ENCODE results near the gene TWIST2. TPM values are rescaled to one million over a fixed set of nuclear protein-coding genes. Genes with fewer than 3 reads are reported as not detected.

TWIST2 gene
- total and polyA plus RNA-seq, 9 donors, result 14.2 to 104 (median 32.7) TPM

DNA sequence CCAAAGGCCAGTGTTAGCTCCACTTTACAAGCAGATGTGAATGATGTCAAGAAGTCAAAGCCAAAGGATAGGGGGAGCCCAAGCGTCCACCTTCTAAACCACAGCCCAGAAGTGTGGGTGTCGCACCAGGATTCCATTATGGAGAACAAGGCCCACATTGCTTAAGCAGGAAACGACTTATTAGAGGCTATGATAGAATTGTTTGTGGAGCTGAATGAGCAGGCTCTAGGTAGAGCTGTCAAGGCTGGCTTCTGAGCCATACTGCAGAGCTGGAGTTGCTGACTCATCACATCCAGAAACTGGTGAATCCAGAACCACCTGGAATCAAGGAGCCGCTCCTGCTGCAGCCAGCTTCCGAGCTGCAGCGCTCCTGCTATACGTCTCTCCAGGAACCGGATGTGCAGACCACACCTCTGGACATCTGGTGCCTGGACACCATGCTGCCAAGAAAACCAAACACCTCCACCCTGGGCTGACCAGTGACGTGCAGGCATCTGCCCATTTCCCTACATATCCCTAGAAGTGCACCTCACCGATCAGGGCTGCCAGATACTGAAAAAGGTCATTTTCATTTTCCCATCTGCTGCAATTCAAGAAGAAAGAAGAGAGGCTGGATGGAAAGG lies 6.2 kb upstream of the TWIST2 start:
- no peaks in the 10 kb centered on the region for H3K4me1 ChIP-seq (ENCODE audit: insufficient read depth)
- H3K9me3 ChIP-seq, result no peaks in the 10 kb centered on the region
- TF ChIP-seq CTCF (IDR thresholded peaks at IDR 0.05) (no peak), EP300 (IDR thresholded peaks at IDR 0.05) (no peak), POLR2A (IDR thresholded peaks at IDR 0.05) (no peak)
- H3K27ac ChIP-seq, result no peak overlapping the region
- H3K36me3 ChIP-seq, result no peaks in the 10 kb centered on the region
- no peak overlapping the region for H3K4me3 ChIP-seq
- no peaks in the 10 kb centered on the region for H3K27me3 ChIP-seq
- WGBS, 3 donors, result 65% methylated on average over 10 of the region's 10 CpGs
- intact Hi-C loops (cut with DNase I), result no loop called here
- DNase-seq, result no peak

- H3K27ac ChIP-seq, result no peak overlapping the region
- TF ChIP-seq CTCF (IDR thresholded peaks at IDR 0.05) (no peak), POLR2A (IDR thresholded peaks at IDR 0.05) (no peak), EP300 (IDR thresholded peaks at IDR 0.05) (no peak)
- no peaks in the 10 kb centered on the region for H3K9me3 ChIP-seq
- intact Hi-C loops (cut with DNase I), result no loop called here
- H3K27me3 ChIP-seq, result no peaks in the 10 kb centered on the region
- DNase-seq, result no peak
- no peak overlapping the region for H3K4me3 ChIP-seq
- 59 to 70% (median 59%) methylated on average over 3 of the region's 3 CpGs for WGBS, 3 donors
- no peaks in the 10 kb centered on the region for H3K36me3 ChIP-seq
- peaks cover 5% of the 10 kb centered on the region for H3K4me1 ChIP-seq (ENCODE audit: insufficient read depth)
Observed at GRCh38 chr2:238843476-238843875, 4.4 kb upstream of the TWIST2 start.

DNA sequence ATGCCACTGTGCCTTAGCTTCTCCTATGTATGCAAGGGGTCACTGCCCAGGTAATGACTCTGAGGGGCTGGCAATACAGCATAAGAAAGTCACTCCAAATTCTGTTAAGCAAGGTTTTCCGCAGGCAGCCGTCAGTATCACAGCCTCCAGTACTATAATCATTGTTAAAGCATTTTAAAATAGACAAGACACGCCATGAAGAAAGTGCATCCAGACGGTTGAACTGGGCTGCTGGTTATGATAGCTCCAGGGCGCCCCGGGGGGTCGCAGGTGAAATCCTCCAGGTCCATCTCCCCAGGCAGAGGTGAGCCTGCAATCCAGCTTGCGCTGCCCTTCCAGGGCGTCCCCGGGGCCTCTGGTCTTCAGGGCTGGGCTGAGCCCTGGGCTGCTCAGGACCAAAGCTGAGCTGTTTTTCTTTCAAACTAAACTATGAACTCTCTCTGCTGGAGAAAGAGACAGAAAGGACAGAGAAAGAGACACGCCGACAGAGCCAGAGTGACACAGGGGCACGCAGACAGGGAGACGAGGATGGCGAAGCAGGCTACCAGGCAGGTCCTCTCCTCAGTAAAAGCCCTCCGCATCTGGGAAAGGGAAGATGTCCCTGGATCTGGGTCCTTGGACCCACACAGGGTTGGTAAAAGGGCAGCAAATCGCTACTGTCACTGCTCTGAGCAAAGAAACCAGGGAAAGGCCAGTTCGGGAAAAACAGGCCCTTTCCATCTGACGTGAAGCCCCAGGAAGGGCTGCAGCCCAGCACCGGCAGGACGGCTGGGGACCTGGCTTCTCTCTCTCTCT lies 2.1 kb upstream of the TWIST2 start:
- intact Hi-C loops (cut with DNase I), result loop anchor here in 1 of 4 donors (5.0 kb wide), 1 partner anchor 127 kb away; no protein-coding TSS in a partner anchor
- H3K27me3 ChIP-seq, result no peaks in the 10 kb centered on the region
- no peak overlapping the region for H3K27ac ChIP-seq
- DNase-seq, result no peak
- WGBS, 3 donors, result 84 to 90% (median 88%) methylated on average over 21 of the region's 21 CpGs
- H3K4me3 ChIP-seq, result peak overlapping the region; percentile 63
- TF ChIP-seq EP300 (IDR thresholded peaks at IDR 0.05) (no peak), CTCF (IDR thresholded peaks at IDR 0.05) (no peak), POLR2A (IDR thresholded peaks at IDR 0.05) (no peak)
- peaks cover 5% of the 10 kb centered on the region for H3K4me1 ChIP-seq (ENCODE audit: insufficient read depth)
- H3K9me3 ChIP-seq, result no peaks in the 10 kb centered on the region
- H3K36me3 ChIP-seq, result no peaks in the 10 kb centered on the region

DNA sequence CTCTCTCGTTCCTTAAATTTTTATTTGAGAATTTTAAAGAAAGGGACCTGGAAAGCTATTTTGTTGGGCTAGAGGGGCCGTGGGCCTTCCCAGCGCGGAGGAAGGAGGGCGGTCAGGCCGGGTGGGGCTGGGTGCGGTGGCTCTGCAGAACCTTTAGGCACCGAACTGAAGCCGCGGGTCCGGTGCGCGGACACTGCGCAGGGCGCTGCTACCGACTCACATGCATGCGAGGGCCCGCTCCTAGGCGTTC lies 1.6 kb upstream of the TWIST2 start:
- Histone ChIP-seq H3K9me3 (no peaks in the 10 kb centered on the region), H3K27me3 (no peaks in the 10 kb centered on the region), H3K4me1 (ENCODE audit: insufficient read depth) (peaks cover 7% of the 10 kb centered on the region), H3K4me3 (peak overlapping the region; percentile 63), H3K36me3 (no peaks in the 10 kb centered on the region), H3K27ac (peak overlapping the region in 1 of 2 donors; percentile 19)
- intact Hi-C loops (cut with DNase I), result loop anchor here in 1 of 4 donors (5.0 kb wide), 1 partner anchor 126 kb away; no protein-coding TSS in a partner anchor
- TF ChIP-seq POLR2A (IDR thresholded peaks at IDR 0.05) (no peak), CTCF (IDR thresholded peaks at IDR 0.05) (no peak), EP300 (IDR thresholded peaks at IDR 0.05) (no peak)
- DNase-seq, result peak in 3 of 5 donors; percentile 36 to 62 (median 51)
- WGBS, 3 donors, result 62 to 81% (median 74%) methylated on average over 19 of the region's 19 CpGs
